Thyroid gland (tissue), 4 donors: ENCODE data around the gene ZNF423. TPM values are rescaled to one million over a fixed set of nuclear protein-coding genes. Genes with fewer than 3 reads are reported as not detected.
"Not testable (repeated sequence)": the region's sequence is repeated elsewhere in the genome, so short reads cannot be mapped to it uniquely, and the experiment has no call there.

ENCODE experiments used
- DNase-seq, 2 donors: peaks; one replicate each; pipeline ENCODE4 v3.0.0-alpha.2; 2019
- H3K27ac ChIP-seq, 3 donors: fragments of 200-600 bp; sonication (generic); 1 replicate in 2 of 3; 2 replicates in 1 of 3; pipeline ENCODE4 v1.5.1; 2016 to 2019; ENCODE audit warnings: mild to moderate bottlenecking in 1 of 3, moderate library complexity in 1 of 3
- H3K27me3 ChIP-seq: fragments of 200-600 bp; sonication (generic); one replicate; pipeline ENCODE4 v1.5.1; 2019
- H3K36me3 ChIP-seq, 2 donors: fragments of 200-600 bp; sonication (generic); one replicate each; pipeline ENCODE4 v1.5.1; 2016 to 2019
- H3K4me1 ChIP-seq, 2 donors: fragments of 200-600 bp; sonication (generic); one replicate each; pipeline ENCODE4 v1.5.1; 2017 to 2019
- H3K4me3 ChIP-seq, 3 donors: fragments of 200-600 bp; sonication (generic); replicated peaks in 1 of 3; 1 replicate in 2 of 3; 2 replicates in 1 of 3; pipeline ENCODE4 v1.5.1; 2016; ENCODE audit warnings: mild to moderate bottlenecking in 1 of 3
- H3K9me3 ChIP-seq: fragments of 200-600 bp; sonication (generic); one replicate; pipeline ENCODE4 v1.5.1; 2017
- CTCF ChIP-seq, 6 experiments: fragments of 200-600 bp in 3 of 6; fragments of 450-650 bp in 3 of 6; sonication (generic) in 3 of 6; IDR thresholded peaks; one replicate each; pipeline ENCODE4 v1.5.1; 2016 to 2019; ENCODE audit warnings: antibody characterized with exemption in 6 of 6, mild to moderate bottlenecking in 2 of 6, inconsistent platforms in 1 of 6, moderate library complexity in 1 of 6
- POLR2A ChIP-seq, 2 donors: fragments of 450-650 bp; IDR thresholded peaks; one replicate each; pipeline ENCODE4 v1.6.1; 2017; ENCODE audit warnings: antibody characterized with exemption in 2 of 2, mild to moderate bottlenecking in 2 of 2, moderate library complexity in 1 of 2
- WGBS, 2 donors: methylation state at CpG; one replicate each; pipeline ENCODE4 v1.1.5; 2017; 5-methylcytosine and 5-hydroxymethylcytosine counted together
- intact Hi-C: fragments of 100-400 bp; cut with DNase I; formaldehyde crosslinking; loops from one replicate; pipeline ENCODE4 v1.15.1; 2023
- total RNA-seq, 4 donors: library from RNA; depleted of rRNA; stranded (reverse); fragments of >200 nt; gene quantifications; one replicate each; pipeline ENCODE4 v1.2.3, GENCODE V29; 2016

The ZNF423 gene
- total RNA-seq, 4 donors from 2014 or later, result 7.4 to 10.0 (median 8.5) TPM

GRCh38 chr16:49876716-49877129, 20.8 kb upstream of the ZNF423 start:
- no peaks in the 10 kb centered on the region for H3K27me3 ChIP-seq
- H3K4me1 ChIP-seq, result peaks cover 5 to 9% of the 10 kb centered on the region in 2 donors
- H3K9me3 ChIP-seq, result no peaks in the 10 kb centered on the region
- TF ChIP-seq POLR2A (IDR thresholded peaks at IDR 0.05) (no peak), CTCF (IDR thresholded peaks at IDR 0.05) (peak; percentile 40 to 95 (median 74))
- 10 to 36% methylated on average over 3 to 8 of the region's 22 CpGs for WGBS, 2 donors
- no peaks in the 10 kb centered on the region for H3K36me3 ChIP-seq
- peak; percentile 63 to 69 for DNase-seq
- H3K4me3 ChIP-seq, result peak overlapping the region in 1 of 3 donors; percentile 16
- intact Hi-C loops, result no loop called here
- no peak overlapping the region for H3K27ac ChIP-seq

- WGBS, 2 donors, result 19 to 21% methylated on average over 25 to 35 of the region's 45 CpGs
- intact Hi-C loops, result no loop called here
- no peaks in the 10 kb centered on the region for H3K27me3 ChIP-seq
- no peak overlapping the region for H3K27ac ChIP-seq
- H3K4me1 ChIP-seq, result peaks cover 5 to 9% of the 10 kb centered on the region in 2 donors
- H3K9me3 ChIP-seq, result no peaks in the 10 kb centered on the region
- peak in 1 of 2 donors; percentile 5 for DNase-seq
- H3K36me3 ChIP-seq, result no peaks in the 10 kb centered on the region
- H3K4me3 ChIP-seq, result peak overlapping the region in 1 of 3 donors; percentile 16
- no peak for TF ChIP-seq POLR2A (IDR thresholded peaks at IDR 0.05)
- no peak for TF ChIP-seq CTCF (IDR thresholded peaks at IDR 0.05)
Measured at GRCh38 chr16:49875806-49876715, 20.1 kb upstream of the ZNF423 start.

- Histone ChIP-seq H3K36me3 (no peaks in the 10 kb centered on the region), H3K27me3 (no peaks in the 10 kb centered on the region), H3K4me1 (peaks cover 5 to 9% of the 10 kb centered on the region in 2 donors), H3K27ac (no peak overlapping the region), H3K9me3 (no peaks in the 10 kb centered on the region), H3K4me3 (no peak overlapping the region)
- intact Hi-C loops, result no loop called here
- 90 to 100% methylated on average over 1 of the region's 1 CpG for WGBS, 2 donors
- DNase-seq, result no peak
- TF ChIP-seq CTCF (IDR thresholded peaks at IDR 0.05), result no peak
- TF ChIP-seq POLR2A (IDR thresholded peaks at IDR 0.05), result no peak
Measured at GRCh38 chr16:49874613-49875237, 18.8 kb upstream of the ZNF423 start.

- H3K36me3 ChIP-seq, intact Hi-C loops, H3K4me1 ChIP-seq, H3K4me3 ChIP-seq, H3K27ac ChIP-seq, DNase-seq, H3K27me3 ChIP-seq, H3K9me3 ChIP-seq: not testable (repeated sequence)
- 97 to 99% methylated on average over 5 of the region's 5 CpGs for whole genome bisulfite sequencing, 2 donors
Measured at GRCh38 chr16:49871824-49872223, 15.9 kb upstream of the ZNF423 start.

- no peak for DNase-seq
- intact Hi-C loops, result loop anchor here (10.0 kb wide), 1 partner anchor 275 kb away; no protein-coding TSS in a partner anchor
Measured at GRCh38 chr16:49869731-49870130, 13.8 kb upstream of the ZNF423 start.

More at GRCh38 chr16:49869731-49870130, 13.8 kb upstream of the ZNF423 start:
- Histone ChIP-seq H3K9me3 (no peaks in the 10 kb centered on the region), H3K36me3 (no peaks in the 10 kb centered on the region), H3K27me3 (no peaks in the 10 kb centered on the region), H3K4me3 (no peak overlapping the region), H3K27ac (no peak overlapping the region), H3K4me1 (no peaks in the 10 kb centered on the region)
- 93 to 95% methylated on average over 6 of the region's 6 CpGs for WGBS, 2 donors
- TF ChIP-seq POLR2A (IDR thresholded peaks at IDR 0.05) (no peak), CTCF (IDR thresholded peaks at IDR 0.05) (no peak)
